Astrocyte (in vitro differentiated cells and primary cell): Measurements from ENCODE around the gene RPS2. TPM values are rescaled to one million over a fixed set of nuclear protein-coding genes. Genes with fewer than 3 reads are reported as not detected.

ENCODE experiments used
- DNase-seq: peaks from one replicate; pipeline ENCODE4 v3.0.0-alpha.2; 2010; ENCODE audit warnings: low read depth
- FAIRE-seq: peaks from 2 replicates; lab custom pipeline; 2011; peaks lifted over from hg19 to GRCh38; lab: Jason Lieb, UNC
- H2AFZ ChIP-seq: 2 replicates; pipeline ENCODE4 v1.6.0; 2012; ENCODE audit warnings: low read depth, low read length, inconsistent platforms
- H3K27ac ChIP-seq: 2 replicates; pipeline ENCODE4 v1.5.1; 2011; ENCODE audit warnings: low read depth, low read length, inconsistent platforms
- H3K27me3 ChIP-seq: 2 replicates; pipeline ENCODE4 v1.6.0; 2011; ENCODE audit warnings: low read length, inconsistent platforms; ENCODE audit not compliant: insufficient read depth
- H3K36me3 ChIP-seq: 2 replicates; pipeline ENCODE4 v1.5.1; 2011; ENCODE audit warnings: low read length, inconsistent platforms; ENCODE audit not compliant: insufficient read depth
- H3K4me1 ChIP-seq: 2 replicates; pipeline ENCODE4 v1.5.1; 2011; ENCODE audit warnings: low read length, inconsistent platforms; ENCODE audit not compliant: insufficient read depth
- H3K4me2 ChIP-seq: 2 replicates; pipeline ENCODE4 v1.6.0; 2012; ENCODE audit warnings: low read length, inconsistent platforms
- H3K4me3 ChIP-seq: 2 replicates; pipeline ENCODE4 v1.5.1; 2011; ENCODE audit warnings: low read depth, mild to moderate bottlenecking, low read length, inconsistent platforms; ENCODE audit not compliant: insufficient read depth
- H3K79me2 ChIP-seq: 2 replicates; pipeline ENCODE4 v1.6.0; 2012; ENCODE audit warnings: mild to moderate bottlenecking, low read length, inconsistent platforms; ENCODE audit not compliant: insufficient read depth
- H3K9ac ChIP-seq: 2 replicates; pipeline ENCODE4 v1.6.0; 2012; ENCODE audit warnings: mild to moderate bottlenecking, low read length, inconsistent platforms
- H3K9me3 ChIP-seq: 2 replicates; pipeline ENCODE4 v1.5.1; 2012; ENCODE audit warnings: low read depth, mild to moderate bottlenecking, low read length, inconsistent platforms; ENCODE audit not compliant: insufficient read depth
- H4K20me1 ChIP-seq: 2 replicates; pipeline ENCODE4 v1.6.0; 2012; ENCODE audit warnings: low read length, inconsistent platforms; ENCODE audit not compliant: insufficient read depth
- H3K27ac Mint-ChIP-seq: one replicate; pipeline ENCODE4 v1.8.0; 2021; ENCODE audit warnings: mild to moderate bottlenecking, mixed read lengths; ENCODE audit not compliant: unreplicated experiment
- H3K27me3 Mint-ChIP-seq: one replicate; pipeline ENCODE4 v1.8.0; 2021; ENCODE audit warnings: low read depth, mixed read lengths; ENCODE audit not compliant: unreplicated experiment
- H3K36me3 Mint-ChIP-seq: one replicate; pipeline ENCODE4 v1.8.0; 2021; ENCODE audit warnings: low read depth, mixed read lengths; ENCODE audit not compliant: unreplicated experiment
- H3K4me1 Mint-ChIP-seq: one replicate; pipeline ENCODE4 v1.8.0; 2021; ENCODE audit warnings: low read depth, mixed read lengths; ENCODE audit not compliant: unreplicated experiment
- H3K4me3 Mint-ChIP-seq: one replicate; pipeline ENCODE4 v1.8.0; 2021; ENCODE audit warnings: mild to moderate bottlenecking, moderate library complexity, mixed read lengths; ENCODE audit not compliant: unreplicated experiment
- H3K9me3 Mint-ChIP-seq: one replicate; pipeline ENCODE4 v1.8.0; 2021; ENCODE audit warnings: mild to moderate bottlenecking, mixed read lengths; ENCODE audit not compliant: unreplicated experiment
- CTCF ChIP-seq: IDR thresholded peaks from 2 replicates; pipeline ENCODE4 v1.5.1; 2011; ENCODE audit warnings: low read depth, mild to moderate bottlenecking, inconsistent platforms, low read length, moderate library complexity; ENCODE audit not compliant: insufficient read depth
- EZH2 ChIP-seq: IDR thresholded peaks from 2 replicates; pipeline ENCODE4 v1.6.1; 2012; ENCODE audit warnings: mild to moderate bottlenecking, low read length, inconsistent platforms; ENCODE audit not compliant: insufficient read depth
- total RNA-seq: library from RNA; stranded (reverse); gene quantifications from 2 replicates; pipeline ENCODE4 v1.2.1, GENCODE V29; 2021

RPS2 gene
- total RNA-seq, 1 donor from 2014 or later: 2,534 TPM

GRCh38 chr16:1998852-1999801 is 34.5 kb upstream of the RPS2 start:
- H3K27me3 Mint-ChIP-seq: no peaks in the 10 kb centered on the region
- DNase-seq (no peak), FAIRE-seq (no peak)
- peaks cover 6% of the 10 kb centered on the region for H3K4me1 ChIP-seq
- peaks cover 31% of the 10 kb centered on the region for H3K79me2 ChIP-seq
- H3K9me3 ChIP-seq: no peaks in the 10 kb centered on the region
- no peak overlapping the region for H3K4me2 ChIP-seq
- peaks cover 2% of the 10 kb centered on the region for H3K4me1 Mint-ChIP-seq
- H3K36me3 ChIP-seq: peaks cover 8% of the 10 kb centered on the region
- no peak overlapping the region for H3K27ac ChIP-seq
- peaks cover 49% of the 10 kb centered on the region for H4K20me1 ChIP-seq
- no peaks in the 10 kb centered on the region for H3K9me3 Mint-ChIP-seq
- H3K27ac Mint-ChIP-seq: no peak overlapping the region
- H3K36me3 Mint-ChIP-seq: peaks cover 9% of the 10 kb centered on the region
- no peak overlapping the region for H3K4me3 ChIP-seq
- H2AFZ ChIP-seq: no peak overlapping the region
- no peak overlapping the region for H3K4me3 Mint-ChIP-seq
- H3K9ac ChIP-seq: no peak overlapping the region
- no peak for TF ChIP-seq CTCF
- no peak for TF ChIP-seq EZH2
- no peaks in the 10 kb centered on the region for H3K27me3 ChIP-seq

GRCh38 chr16:1998360-1998835 is 33.8 kb upstream of the RPS2 start:
- H3K36me3 Mint-ChIP-seq: peaks cover 11% of the 10 kb centered on the region
- H3K9ac ChIP-seq: no peak overlapping the region
- H3K27ac ChIP-seq: no peak overlapping the region
- peaks cover 3% of the 10 kb centered on the region for H3K4me1 ChIP-seq
- peaks cover 24% of the 10 kb centered on the region for H3K79me2 ChIP-seq
- no peaks in the 10 kb centered on the region for H3K9me3 ChIP-seq
- H3K4me2 ChIP-seq: no peak overlapping the region
- H2AFZ ChIP-seq: no peak overlapping the region
- H3K4me1 Mint-ChIP-seq: peaks cover 2% of the 10 kb centered on the region
- H3K4me3 Mint-ChIP-seq: no peak overlapping the region
- H3K4me3 ChIP-seq: no peak overlapping the region
- FAIRE-seq: no peak
- no peak for DNase-seq
- H3K9me3 Mint-ChIP-seq: no peaks in the 10 kb centered on the region
- H3K27me3 Mint-ChIP-seq: no peaks in the 10 kb centered on the region
- no peaks in the 10 kb centered on the region for H3K27me3 ChIP-seq
- H3K27ac Mint-ChIP-seq: no peak overlapping the region
- peaks cover 8% of the 10 kb centered on the region for H3K36me3 ChIP-seq
- peaks cover 42% of the 10 kb centered on the region for H4K20me1 ChIP-seq
- TF ChIP-seq EZH2: no peak
- TF ChIP-seq CTCF: no peak
